Activated CD4-positive, CD25-positive, alpha-beta regulatory T cell treated with anti-CD3 and anti-CD28 coated beads, Interleukin-2, amount 50 U/mL, for 24 hours (primary cell): Measurements from ENCODE around the gene CBX1.
"Not testable (repeated sequence)": the region's sequence is repeated elsewhere in the genome, so short reads cannot be mapped to it uniquely, and the experiment has no call there.

ENCODE experiments used
- ATAC-seq, 2 donors: fragments of 150-1000 bp; cut with Tn5 transposase; one replicate each; pipeline ENCODE4 v1.10.0; 2021; ENCODE audit warnings: mild to moderate bottlenecking in 1 of 2, moderate library complexity in 1 of 2

The CBX1 gene

DNA sequence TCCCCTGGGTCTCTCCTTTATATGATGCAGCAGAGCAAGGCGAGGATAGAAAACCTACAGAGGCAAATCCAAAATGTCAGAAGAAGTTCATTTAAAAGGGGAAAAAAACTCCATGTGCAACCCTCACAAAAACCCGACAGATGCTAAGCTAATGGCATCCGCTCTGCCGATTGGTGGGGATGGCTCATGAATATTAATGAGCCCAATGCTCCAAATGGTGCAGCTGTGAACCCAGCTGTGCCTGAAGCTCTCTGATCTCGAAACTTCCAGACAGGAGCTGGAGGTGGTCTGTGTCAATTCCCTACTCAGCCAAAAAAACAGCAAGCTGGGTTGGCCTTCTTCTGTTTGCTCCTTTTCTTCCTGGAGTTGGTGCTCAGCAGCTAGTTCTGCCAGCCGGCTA lies 21.8 kb upstream of the CBX1 start:
- ATAC-seq: no peak

- ATAC-seq: no peak
These were observed 21.4 kb upstream of the CBX1 start for GRCh38 chr17:48122665-48123045.

GRCh38 chr17:48121923-48122664 lies 20.8 kb upstream of the CBX1 start:
- ATAC-seq: no peak

GRCh38 chr17:48113201-48113676 lies 12.0 kb upstream of the CBX1 start:
- ATAC-seq: peak; percentile 32 to 47

- no peak for ATAC-seq
These were observed 10.6 kb upstream of the CBX1 start for GRCh38 chr17:48111937-48112241.

DNA sequence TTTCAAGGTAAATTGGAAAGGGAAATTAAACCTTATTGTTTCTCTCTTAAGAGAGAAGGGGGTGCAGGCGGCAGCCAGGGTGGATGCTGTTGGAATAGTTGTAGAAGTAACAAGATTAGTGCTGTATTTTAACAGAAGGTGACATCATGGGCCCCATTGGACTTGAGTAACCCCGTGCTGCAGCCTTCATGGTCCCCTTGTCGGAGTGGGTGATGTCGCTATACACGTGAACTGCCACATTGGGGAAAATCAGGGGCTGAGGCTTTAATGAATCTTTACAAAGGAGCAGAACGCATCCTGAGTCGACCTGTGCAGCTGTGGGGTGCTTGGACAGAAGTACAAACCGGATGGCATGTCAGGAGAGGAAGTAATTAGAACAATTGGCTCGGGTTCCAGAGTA lies 9.5 kb upstream of the CBX1 start:
- no peak for ATAC-seq

- ATAC-seq: peak; percentile 91 to 92
These were observed 6.1 kb upstream of the CBX1 start, which contains the start of gene SNX11 for GRCh38 chr17:48107137-48108055. SNX11 (plus strand) TSS chr17:48107766; CDS start chr17:48112044, 4,278 bp downstream.

DNA sequence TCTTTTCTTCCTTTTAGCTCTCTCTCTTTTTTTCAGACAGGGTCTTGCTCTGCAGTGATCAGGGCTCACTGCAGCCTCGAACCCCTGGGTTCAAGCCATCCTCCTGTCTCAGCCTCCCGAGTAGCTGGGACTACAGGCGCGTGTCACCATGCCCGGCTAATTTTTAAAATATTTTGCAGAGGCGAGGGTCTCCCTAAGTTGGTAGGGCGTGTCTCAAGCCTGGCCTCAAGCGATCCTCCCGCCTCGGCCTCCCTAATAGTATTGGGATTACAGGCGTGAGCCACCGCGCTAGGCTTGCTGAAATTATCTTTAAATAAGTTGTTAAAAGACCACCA lies 5.5 kb upstream of the CBX1 start:
- ATAC-seq: no peak

- no peak for ATAC-seq
These were observed 3.2 kb upstream of the CBX1 start for GRCh38 chr17:48104440-48104839.

GRCh38 chr17:48102798-48103715 lies 1.8 kb upstream of the CBX1 start:
- ATAC-seq: no peak

DNA sequence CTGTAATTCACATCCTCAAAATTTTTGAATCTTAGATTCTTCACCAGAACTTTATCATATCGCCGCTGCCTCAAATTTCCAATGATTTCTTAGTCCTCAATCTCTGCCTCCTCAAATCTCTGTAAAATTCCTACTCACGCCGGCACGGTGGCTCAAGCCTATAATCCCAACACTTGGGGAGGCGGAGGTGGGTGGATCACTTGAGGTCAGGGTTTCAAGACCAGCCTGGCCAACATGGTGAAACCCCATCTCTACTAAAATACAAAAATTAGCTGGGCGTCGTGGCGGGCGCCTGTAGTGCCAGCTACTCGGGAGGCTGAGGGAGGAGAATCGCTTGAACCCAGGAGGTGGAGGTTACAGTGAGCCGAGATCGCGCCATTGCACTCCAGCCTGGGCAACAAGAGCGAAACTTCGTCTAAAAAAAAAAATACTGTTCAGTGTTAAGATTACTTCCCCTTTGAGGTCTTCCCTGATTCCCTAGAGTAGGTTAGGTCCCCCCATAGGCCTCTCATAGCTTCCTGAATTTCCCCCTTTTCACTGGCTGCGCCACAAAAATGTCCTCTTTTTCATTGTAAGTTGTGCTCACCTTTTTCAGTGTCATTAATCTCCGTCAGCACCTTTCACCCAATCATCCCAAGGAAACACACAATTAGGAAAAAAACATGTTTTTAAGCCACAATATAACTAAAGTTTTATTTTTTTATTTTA lies 919 bp upstream of the CBX1 start:
- no peak for ATAC-seq

GRCh38 chr17:48100591-48101011 lies 677 bp downstream of the CBX1 start:
- no peak for ATAC-seq

DNA sequence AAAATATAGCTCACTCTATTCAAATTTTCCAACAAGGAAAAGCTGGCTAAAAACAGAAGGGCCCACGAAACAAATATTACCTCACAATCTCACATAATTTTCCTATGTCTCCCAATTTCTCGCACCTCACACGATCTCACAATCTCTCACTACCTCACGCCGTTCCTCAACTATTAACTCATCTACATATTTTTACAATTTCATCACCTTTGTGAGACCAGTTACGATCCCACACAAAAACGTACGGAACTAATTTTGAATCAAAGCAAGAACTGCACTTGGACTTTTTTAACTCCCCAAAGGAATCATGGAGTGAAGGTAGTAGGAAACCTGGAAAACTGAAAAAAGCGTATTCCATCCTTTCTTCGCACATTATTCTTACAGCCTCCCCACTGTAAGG lies 1.1 kb downstream of the CBX1 start:
- ATAC-seq: no peak

DNA sequence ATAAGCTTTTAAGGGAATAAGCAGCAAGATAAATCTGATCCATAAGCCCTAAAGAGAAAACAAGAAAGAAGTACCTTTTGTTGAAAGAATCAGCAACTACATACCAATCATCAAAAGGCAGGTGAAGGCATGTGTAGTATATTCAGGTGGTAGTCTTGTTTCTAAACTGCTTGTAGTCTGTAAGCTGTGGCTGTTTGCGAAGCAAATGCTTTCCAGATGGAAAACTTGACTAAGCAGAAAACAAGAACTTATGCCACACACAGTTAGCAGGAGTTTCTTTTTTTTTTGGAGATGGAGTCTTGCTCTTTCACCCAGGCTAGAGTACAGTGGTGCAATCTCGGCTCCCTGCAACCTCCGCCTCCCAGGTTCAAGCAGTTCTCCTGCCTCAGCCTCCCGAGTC lies 5.7 kb downstream of the CBX1 start:
- no peak for ATAC-seq

DNA sequence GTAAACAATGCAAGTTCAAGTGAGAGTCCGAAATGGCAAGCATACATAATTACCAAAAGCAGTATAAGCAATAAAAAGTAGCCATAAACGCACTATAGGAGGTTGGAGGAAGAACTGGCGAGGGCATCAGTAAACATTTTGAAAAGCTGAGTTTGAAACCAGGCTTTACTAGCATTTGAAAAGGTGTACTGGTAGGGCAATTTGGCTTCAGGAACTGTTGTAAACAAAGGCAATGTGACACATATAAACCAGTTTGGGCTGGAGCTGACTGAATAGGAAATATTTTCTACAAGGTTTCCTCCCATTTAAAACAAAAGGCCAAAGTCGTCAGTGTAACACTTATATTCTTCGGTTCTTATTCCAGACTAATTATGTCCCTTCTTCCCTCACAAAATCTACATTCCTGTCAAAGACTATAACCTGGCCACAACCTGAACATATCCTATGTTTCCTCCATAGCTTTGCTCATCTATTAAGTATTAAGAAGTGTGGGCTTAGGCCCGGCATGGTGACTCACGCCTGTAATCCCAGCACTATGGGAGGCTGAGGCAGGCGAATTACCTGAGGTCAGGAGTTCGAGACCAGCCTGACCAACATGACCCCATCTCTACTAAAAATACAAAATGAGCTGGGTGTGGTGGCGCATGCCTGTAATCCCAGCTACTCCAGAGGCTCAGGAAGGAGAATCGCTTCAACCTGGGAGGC lies 7.8 kb downstream of the CBX1 start:
- no peak for ATAC-seq

DNA sequence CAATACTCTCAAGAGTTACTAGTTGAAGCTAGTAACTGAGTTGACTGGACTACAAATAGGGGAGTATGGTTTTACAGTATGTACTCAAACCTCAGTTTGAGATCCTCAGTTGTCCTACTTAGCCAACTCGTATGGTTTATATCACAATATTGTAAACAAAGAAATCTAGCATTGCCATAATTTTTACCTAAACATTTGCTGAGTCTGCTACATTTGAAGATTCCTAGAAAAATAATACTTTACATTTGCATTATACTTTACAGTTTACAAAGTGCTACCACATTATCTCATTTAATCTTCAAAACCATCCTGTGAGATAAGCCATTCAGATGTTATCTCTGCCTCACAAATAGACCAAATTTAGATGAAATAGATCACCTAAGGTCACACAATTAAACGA lies 16.3 kb downstream of the CBX1 start:
- no peak for ATAC-seq

- ATAC-seq: no peak
These were observed 19.4 kb downstream of the CBX1 start for GRCh38 chr17:48081858-48082257.

DNA sequence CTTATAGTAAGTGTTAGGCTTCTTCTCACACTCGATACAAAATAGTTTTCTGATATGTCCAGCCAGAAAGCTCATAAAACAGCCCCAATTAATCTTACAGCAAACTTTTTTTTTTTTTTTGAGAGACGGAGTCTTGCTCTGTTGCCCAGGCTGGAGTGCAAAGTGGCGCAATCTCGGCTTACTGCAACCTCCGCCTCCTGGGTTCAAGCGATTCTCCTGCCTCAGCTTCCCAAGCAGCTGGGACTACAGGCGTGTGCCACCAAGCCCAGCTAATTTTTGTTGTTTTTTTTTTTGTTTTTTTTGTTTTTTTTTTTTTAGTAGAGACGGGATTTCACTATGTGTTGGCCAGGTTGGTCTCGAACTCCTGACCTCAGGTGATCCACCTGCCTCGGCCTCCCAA lies 24.1 kb downstream of the CBX1 start:
- ATAC-seq: not testable (repeated sequence)

DNA sequence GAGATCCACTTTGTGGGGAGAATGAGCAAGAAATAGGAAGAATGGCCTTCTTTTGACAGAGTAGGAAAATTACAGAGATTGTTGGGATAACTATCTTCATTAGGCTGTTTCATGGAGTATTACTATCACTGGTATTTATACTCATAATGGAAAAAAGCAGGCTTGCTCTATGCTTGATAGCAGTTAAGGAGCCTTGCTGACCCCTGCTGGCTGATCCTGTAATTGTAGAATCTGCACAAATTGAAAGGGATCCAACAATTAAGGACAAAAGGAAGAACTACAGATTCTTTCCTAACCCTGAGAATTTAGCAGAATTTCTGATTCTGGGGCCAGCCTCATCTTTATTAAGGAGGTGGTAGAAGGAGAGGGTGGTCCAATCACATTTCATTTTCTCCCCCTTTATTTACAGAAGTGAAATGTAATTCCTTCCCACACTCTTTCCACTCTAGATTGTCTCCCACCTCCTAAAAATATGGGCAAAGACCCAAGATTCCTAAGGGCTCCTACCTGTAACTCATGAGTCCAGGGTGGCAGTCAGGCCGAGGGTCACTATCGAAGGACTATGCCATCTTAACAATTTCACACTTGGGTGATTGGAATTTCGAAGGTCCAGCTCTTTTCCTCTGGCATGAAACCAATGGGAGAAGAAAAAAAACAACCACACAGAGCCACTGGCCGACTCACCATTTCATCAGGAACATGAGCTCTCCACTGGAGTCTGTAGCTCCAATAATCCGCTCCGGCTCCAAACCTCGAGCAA lies 26.8 kb downstream of the CBX1 start:
- peak; percentile 68 to 72 for ATAC-seq

DNA sequence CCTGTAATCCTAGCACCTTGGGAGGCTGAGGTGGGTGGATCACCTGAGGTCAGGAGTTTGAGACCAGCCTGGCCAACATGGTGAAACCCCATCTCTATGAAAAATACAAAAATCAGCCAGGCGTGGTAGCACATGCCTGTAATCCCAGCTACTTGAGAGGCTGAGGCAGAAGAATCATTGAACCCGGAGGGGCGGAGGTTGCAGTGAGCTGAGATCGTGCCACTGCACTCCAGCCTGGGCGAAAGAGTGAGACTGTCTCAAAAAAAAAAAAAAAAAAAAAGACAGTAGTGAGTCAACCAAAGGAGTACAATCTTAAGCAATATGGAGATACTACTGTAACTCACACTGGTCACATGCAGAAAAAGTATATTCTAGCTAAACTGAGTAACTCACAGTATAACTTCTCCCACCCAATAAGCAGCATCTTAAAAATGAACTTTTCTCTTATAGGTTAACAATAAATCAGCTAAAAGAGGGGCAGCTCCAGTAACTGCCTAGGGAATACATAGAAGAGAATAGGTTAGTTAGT lies 27.6 kb downstream of the CBX1 start:
- not testable (repeated sequence) for ATAC-seq

- not testable (repeated sequence) for ATAC-seq
These were observed 28.5 kb downstream of the CBX1 start for GRCh38 chr17:48072811-48073210.
